ENCODE measurements around the gene SMG5. TPM values are rescaled to one million over a fixed set of nuclear protein-coding genes. Genes with fewer than 3 reads are reported as not detected.
"Not testable (repeated sequence)": the region's sequence is repeated elsewhere in the genome, so short reads cannot be mapped to it uniquely, and the experiment has no call there.

SMG5 gene
- total RNA-seq, 2 experiments from 2014 or later: 51.6 to 56.1 TPM

- Mint-ChIP-seq H3K4me3 (peak overlapping the region; percentile 73), H3K27me3 (no peaks in the 10 kb centered on the region), H3K9me3 (no peaks in the 10 kb centered on the region), H3K4me1 (ENCODE audit: low read depth) (peaks cover 52% of the 10 kb centered on the region), H3K27ac (peak overlapping the region; percentile 70), H3K36me3 (ENCODE audit: low read depth) (peaks cover 69% of the 10 kb centered on the region)
- no peak overlapping the region for H3K4me3 ChIP-seq (ENCODE audit: low read length)
- no peaks in the 10 kb centered on the region for H3K27me3 ChIP-seq (ENCODE audit: control insufficient read depth in 1 of 2, insufficient read depth in 2 of 2, low read length in 2 of 2)
- DNase-seq (peak in 6 of 14 experiments; percentile 27 to 69 (median 50)), ATAC-seq (ENCODE audit: poor library complexity) (peak; percentile 5)
- intact Hi-C loops (cut with DNase I, micrococcal nuclease): loop anchor here in 1 of 2 experiments (10.0 kb wide), 1 partner anchor 527 kb away; the partner anchor contains the start of gene MRPL24
- POLR2A ChIA-PET: no interaction called here
- H3K36me3 ChIP-seq (ENCODE audit: insufficient read depth, low read length): peaks cover 27% of the 10 kb centered on the region
- H3K9me3 ChIP-seq (ENCODE audit: control insufficient read depth in 1 of 2, insufficient read depth in 1 of 2, low read length in 2 of 2): no peaks in the 10 kb centered on the region
- peaks cover 58% of the 10 kb centered on the region for H3K4me1 ChIP-seq (ENCODE audit: insufficient read depth, low read length)
- H3K27ac ChIP-seq (ENCODE audit: low read depth in 1 of 2, low read length in 2 of 2): peak overlapping the region; percentile 3 to 57
- CTCF ChIA-PET: interaction anchor here (1.1 kb wide), 1 partner anchor 121 kb away, joined by 4 read pairs; no protein-coding TSS in a partner anchor
- no peak for TF ChIP-seq CTCF (IDR thresholded peaks at IDR 0.05)
Measured at GRCh38 chr1:156217871-156218270, 64.8 kb downstream of the SMG5 start.

GRCh38 chr1:156216361-156217086 lies 66.1 kb downstream of the SMG5 start:
- H3K36me3 ChIP-seq (ENCODE audit: insufficient read depth, low read length): peaks cover 19% of the 10 kb centered on the region
- DNase-seq; H3K27me3 ChIP-seq (ENCODE audit: control insufficient read depth in 1 of 2, insufficient read depth in 2 of 2, low read length in 2 of 2); POLR2A ChIA-PET; ATAC-seq (ENCODE audit: poor library complexity); H3K27ac Mint-ChIP-seq; H3K27me3 Mint-ChIP-seq; H3K4me3 Mint-ChIP-seq; H3K9me3 ChIP-seq (ENCODE audit: control insufficient read depth in 1 of 2, insufficient read depth in 1 of 2, low read length in 2 of 2); H3K27ac ChIP-seq (ENCODE audit: low read depth in 1 of 2, low read length in 2 of 2); H3K4me3 ChIP-seq (ENCODE audit: low read length); H3K9me3 Mint-ChIP-seq: not testable (repeated sequence)
- Mint-ChIP-seq H3K36me3 (ENCODE audit: low read depth) (peaks cover 68% of the 10 kb centered on the region), H3K4me1 (ENCODE audit: low read depth) (peaks cover 52% of the 10 kb centered on the region)
- CTCF ChIA-PET: interaction anchor here (4.5 kb wide), 1 partner anchor 8 kb away, joined by 45 read pairs; no protein-coding TSS in a partner anchor
- intact Hi-C loops (cut with DNase I, micrococcal nuclease): loop anchor here in 1 of 2 experiments (10.0 kb wide), 1 partner anchor 528 kb away; the partner anchor contains the start of gene MRPL24
- H3K4me1 ChIP-seq (ENCODE audit: insufficient read depth, low read length): peaks cover 55% of the 10 kb centered on the region

GRCh38 chr1:156214024-156214748 lies 68.4 kb downstream of the SMG5 start:
- DNase-seq (no peak), ATAC-seq (ENCODE audit: poor library complexity) (no peak)
- Histone ChIP-seq H3K4me1 (ENCODE audit: insufficient read depth, low read length) (peaks cover 52% of the 10 kb centered on the region), H3K27me3 (ENCODE audit: control insufficient read depth in 1 of 2, insufficient read depth in 2 of 2, low read length in 2 of 2) (no peaks in the 10 kb centered on the region), H3K27ac (ENCODE audit: low read depth in 1 of 2, low read length in 2 of 2) (peak overlapping the region in 1 of 2 donors; percentile 98), H3K36me3 (ENCODE audit: insufficient read depth, low read length) (peaks cover 22% of the 10 kb centered on the region), H3K4me3 (ENCODE audit: low read length) (peak overlapping the region; percentile 69), H3K9me3 (ENCODE audit: control insufficient read depth in 1 of 2, insufficient read depth in 1 of 2, low read length in 2 of 2) (no peaks in the 10 kb centered on the region)
- ChIA-PET POLR2A (interaction anchor here (1.3 to 2.8 kb wide), 6 partner anchors 10 to 118 kb away, joined by 4 to 46 read pairs (median 9); partner anchors contain the start of genes SEMA4A, SLC25A44 and SMG5), CTCF (interaction anchor here (1.1 to 4.5 kb wide), 3 partner anchors 10 to 117 kb away, joined by 4 to 45 read pairs (median 6); no protein-coding TSS in a partner anchor)
- peak overlapping the region; percentile 99 for H3K27ac Mint-ChIP-seq
- H3K4me1 Mint-ChIP-seq (ENCODE audit: low read depth): peaks cover 42% of the 10 kb centered on the region
- peaks cover 70% of the 10 kb centered on the region for H3K36me3 Mint-ChIP-seq (ENCODE audit: low read depth)
- no peaks in the 10 kb centered on the region for H3K27me3 Mint-ChIP-seq
- intact Hi-C loops (cut with DNase I, micrococcal nuclease): loop anchor here in 1 of 2 experiments (5.0 to 10.0 kb wide), 2 partner anchors 123 to 531 kb away; partner anchors contain the start of genes CCT3, MRPL24 and TSACC
- no peak for TF ChIP-seq CTCF (IDR thresholded peaks at IDR 0.05)
- H3K9me3 Mint-ChIP-seq: no peaks in the 10 kb centered on the region
- H3K4me3 Mint-ChIP-seq: peak overlapping the region; percentile 86

Data from CD4-positive, alpha-beta T cell (primary cell).